ENCODE results near the gene JAK3. TPM values are rescaled to one million over a fixed set of nuclear protein-coding genes. Genes with fewer than 3 reads are reported as not detected.
A peak's percentile ranks its signal among the peaks of the same experiment; 100 is the strongest.

The JAK3 gene
- total and polyA plus RNA-seq, 2 of the 13 experiments (the other 11 are each of a cell fraction or from before 2014, with no cell fraction given): 3.4 to 18.6 TPM

DNA sequence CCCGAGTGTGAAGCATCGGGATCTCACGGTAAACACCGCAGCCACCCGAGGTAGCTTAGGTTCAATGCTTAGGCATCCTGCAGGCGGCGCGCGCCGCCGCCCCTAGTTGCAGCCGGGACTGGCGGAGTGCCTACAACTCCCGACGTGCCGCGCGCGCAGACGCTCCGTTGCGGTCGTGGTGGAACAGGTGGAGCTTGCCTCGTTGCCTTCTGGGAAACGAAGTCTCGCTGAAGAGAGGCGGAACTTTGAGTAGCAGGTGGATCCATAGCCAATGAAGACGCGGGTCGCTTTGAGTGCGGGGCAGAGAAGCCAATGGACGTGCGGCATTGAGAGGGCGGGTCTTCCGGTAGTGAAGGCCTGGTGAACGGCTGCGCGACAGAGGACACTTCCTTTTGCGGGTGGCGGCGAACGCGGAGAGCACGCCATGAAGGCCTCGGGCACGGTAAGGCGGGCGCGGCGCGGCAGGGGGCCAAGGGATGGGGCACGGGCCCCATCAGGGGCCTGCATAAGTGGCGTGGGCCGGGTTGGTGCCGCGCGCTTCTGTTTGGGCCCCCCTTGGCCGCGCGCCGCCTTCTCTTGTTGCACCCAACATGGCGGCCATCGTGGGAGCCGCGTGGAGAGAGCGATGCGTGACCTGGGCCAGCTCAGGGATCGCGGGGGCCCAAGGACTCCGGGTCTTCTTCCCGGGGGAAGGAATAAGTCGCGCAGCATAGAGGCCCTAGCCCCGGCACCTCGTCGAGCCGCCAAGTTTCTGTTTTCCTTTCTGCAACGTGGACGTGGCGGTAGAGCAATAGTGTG is 11.9 kb upstream of the JAK3 start, which contains the start of gene RPL18A (continued):
- TF ChIP-seq, protein P1, sequence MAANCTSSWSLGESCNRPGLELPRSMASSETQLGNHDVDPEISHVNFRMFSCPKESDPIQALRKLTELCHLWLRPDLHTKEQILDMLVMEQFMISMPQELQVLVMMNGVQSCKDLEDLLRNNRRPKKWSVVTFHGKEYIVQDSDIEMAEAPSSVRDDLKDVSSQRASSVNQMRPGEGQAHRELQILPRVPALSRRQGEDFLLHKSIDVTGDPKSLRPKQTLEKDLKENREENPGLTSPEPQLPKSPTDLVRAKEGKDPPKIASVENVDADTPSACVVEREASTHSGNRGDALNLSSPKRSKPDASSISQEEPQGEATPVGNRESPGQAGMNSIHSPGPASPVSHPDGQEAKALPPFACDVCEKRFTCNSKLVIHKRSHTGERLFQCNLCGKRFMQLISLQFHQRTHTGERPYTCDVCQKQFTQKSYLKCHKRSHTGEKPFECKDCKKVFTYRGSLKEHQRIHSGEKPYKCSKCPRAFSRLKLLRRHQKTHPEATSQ (CRISPR knock-in tag; IDR thresholded peaks at IDR 0.05; ENCODE audit: borderline replicate concordance): no peak; the same call in 1 of the 2 replicates
- TF ChIP-seq ZNF720 (CRISPR knock-in tag; IDR thresholded peaks at IDR 0.05) (no peak), PLRG1 (conservative IDR thresholded peaks at IDR 0.05) (no peak), SALL2 (CRISPR knock-in tag; IDR thresholded peaks at IDR 0.05) (0 out of 2 replicates have a peak, but pooled peaks have one; percentile 24), ZNF263 (CRISPR knock-in tag; IDR thresholded peaks at IDR 0.05) (no peak), KAT2B (IDR thresholded peaks at IDR 0.05; ENCODE audit: borderline replicate concordance, low read depth, low read length) (no peak), HDAC6 (IDR thresholded peaks at IDR 0.05; ENCODE audit: low read depth, low read length) (no peak), ZNF768 (CRISPR knock-in tag; IDR thresholded peaks at IDR 0.05) (peak; percentile 63; the same call in 1 of the 2 replicates)
- TF ChIP-seq, protein P2, sequence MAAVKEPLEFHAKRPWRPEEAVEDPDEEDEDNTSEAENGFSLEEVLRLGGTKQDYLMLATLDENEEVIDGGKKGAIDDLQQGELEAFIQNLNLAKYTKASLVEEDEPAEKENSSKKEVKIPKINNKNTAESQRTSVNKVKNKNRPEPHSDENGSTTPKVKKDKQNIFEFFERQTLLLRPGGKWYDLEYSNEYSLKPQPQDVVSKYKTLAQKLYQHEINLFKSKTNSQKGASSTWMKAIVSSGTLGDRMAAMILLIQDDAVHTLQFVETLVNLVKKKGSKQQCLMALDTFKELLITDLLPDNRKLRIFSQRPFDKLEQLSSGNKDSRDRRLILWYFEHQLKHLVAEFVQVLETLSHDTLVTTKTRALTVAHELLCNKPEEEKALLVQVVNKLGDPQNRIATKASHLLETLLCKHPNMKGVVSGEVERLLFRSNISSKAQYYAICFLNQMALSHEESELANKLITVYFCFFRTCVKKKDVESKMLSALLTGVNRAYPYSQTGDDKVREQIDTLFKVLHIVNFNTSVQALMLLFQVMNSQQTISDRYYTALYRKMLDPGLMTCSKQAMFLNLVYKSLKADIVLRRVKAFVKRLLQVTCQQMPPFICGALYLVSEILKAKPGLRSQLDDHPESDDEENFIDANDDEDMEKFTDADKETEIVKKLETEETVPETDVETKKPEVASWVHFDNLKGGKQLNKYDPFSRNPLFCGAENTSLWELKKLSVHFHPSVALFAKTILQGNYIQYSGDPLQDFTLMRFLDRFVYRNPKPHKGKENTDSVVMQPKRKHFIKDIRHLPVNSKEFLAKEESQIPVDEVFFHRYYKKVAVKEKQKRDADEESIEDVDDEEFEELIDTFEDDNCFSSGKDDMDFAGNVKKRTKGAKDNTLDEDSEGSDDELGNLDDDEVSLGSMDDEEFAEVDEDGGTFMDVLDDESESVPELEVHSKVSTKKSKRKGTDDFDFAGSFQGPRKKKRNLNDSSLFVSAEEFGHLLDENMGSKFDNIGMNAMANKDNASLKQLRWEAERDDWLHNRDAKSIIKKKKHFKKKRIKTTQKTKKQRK (IDR thresholded peaks at IDR 0.05; ENCODE audit: low read length): peak; percentile 76
- TF ChIP-seq, protein P3, sequence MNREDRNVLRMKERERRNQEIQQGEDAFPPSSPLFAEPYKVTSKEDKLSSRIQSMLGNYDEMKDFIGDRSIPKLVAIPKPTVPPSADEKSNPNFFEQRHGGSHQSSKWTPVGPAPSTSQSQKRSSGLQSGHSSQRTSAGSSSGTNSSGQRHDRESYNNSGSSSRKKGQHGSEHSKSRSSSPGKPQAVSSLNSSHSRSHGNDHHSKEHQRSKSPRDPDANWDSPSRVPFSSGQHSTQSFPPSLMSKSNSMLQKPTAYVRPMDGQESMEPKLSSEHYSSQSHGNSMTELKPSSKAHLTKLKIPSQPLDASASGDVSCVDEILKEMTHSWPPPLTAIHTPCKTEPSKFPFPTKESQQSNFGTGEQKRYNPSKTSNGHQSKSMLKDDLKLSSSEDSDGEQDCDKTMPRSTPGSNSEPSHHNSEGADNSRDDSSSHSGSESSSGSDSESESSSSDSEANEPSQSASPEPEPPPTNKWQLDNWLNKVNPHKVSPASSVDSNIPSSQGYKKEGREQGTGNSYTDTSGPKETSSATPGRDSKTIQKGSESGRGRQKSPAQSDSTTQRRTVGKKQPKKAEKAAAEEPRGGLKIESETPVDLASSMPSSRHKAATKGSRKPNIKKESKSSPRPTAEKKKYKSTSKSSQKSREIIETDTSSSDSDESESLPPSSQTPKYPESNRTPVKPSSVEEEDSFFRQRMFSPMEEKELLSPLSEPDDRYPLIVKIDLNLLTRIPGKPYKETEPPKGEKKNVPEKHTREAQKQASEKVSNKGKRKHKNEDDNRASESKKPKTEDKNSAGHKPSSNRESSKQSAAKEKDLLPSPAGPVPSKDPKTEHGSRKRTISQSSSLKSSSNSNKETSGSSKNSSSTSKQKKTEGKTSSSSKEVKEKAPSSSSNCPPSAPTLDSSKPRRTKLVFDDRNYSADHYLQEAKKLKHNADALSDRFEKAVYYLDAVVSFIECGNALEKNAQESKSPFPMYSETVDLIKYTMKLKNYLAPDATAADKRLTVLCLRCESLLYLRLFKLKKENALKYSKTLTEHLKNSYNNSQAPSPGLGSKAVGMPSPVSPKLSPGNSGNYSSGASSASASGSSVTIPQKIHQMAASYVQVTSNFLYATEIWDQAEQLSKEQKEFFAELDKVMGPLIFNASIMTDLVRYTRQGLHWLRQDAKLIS (CRISPR knock-in tag; IDR thresholded peaks at IDR 0.05): no peak; the same call in 1 of the 2 replicates
- TF ChIP-seq, protein P4, sequence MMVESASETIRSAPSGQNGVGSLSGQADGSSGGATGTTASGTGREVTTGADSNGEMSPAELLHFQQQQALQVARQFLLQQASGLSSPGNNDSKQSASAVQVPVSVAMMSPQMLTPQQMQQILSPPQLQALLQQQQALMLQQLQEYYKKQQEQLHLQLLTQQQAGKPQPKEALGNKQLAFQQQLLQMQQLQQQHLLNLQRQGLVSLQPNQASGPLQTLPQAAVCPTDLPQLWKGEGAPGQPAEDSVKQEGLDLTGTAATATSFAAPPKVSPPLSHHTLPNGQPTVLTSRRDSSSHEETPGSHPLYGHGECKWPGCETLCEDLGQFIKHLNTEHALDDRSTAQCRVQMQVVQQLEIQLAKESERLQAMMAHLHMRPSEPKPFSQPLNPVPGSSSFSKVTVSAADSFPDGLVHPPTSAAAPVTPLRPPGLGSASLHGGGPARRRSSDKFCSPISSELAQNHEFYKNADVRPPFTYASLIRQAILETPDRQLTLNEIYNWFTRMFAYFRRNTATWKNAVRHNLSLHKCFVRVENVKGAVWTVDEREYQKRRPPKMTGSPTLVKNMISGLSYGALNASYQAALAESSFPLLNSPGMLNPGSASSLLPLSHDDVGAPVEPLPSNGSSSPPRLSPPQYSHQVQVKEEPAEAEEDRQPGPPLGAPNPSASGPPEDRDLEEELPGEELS (CRISPR knock-in tag; IDR thresholded peaks at IDR 0.05): no peak
- TF ChIP-seq, protein P5, sequence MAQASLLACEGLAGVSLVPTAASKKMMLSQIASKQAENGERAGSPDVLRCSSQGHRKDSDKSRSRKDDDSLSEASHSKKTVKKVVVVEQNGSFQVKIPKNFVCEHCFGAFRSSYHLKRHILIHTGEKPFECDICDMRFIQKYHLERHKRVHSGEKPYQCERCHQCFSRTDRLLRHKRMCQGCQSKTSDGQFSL (CRISPR knock-in tag; IDR thresholded peaks at IDR 0.05): no peak
- TF ChIP-seq, protein P6, sequence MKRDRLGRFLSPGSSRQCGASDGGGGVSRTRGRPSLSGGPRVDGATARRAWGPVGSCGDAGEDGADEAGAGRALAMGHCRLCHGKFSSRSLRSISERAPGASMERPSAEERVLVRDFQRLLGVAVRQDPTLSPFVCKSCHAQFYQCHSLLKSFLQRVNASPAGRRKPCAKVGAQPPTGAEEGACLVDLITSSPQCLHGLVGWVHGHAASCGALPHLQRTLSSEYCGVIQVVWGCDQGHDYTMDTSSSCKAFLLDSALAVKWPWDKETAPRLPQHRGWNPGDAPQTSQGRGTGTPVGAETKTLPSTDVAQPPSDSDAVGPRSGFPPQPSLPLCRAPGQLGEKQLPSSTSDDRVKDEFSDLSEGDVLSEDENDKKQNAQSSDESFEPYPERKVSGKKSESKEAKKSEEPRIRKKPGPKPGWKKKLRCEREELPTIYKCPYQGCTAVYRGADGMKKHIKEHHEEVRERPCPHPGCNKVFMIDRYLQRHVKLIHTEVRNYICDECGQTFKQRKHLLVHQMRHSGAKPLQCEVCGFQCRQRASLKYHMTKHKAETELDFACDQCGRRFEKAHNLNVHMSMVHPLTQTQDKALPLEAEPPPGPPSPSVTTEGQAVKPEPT (CRISPR knock-in tag; IDR thresholded peaks at IDR 0.05; ENCODE audit: low read depth): no peak
- TF ChIP-seq, protein P7, sequence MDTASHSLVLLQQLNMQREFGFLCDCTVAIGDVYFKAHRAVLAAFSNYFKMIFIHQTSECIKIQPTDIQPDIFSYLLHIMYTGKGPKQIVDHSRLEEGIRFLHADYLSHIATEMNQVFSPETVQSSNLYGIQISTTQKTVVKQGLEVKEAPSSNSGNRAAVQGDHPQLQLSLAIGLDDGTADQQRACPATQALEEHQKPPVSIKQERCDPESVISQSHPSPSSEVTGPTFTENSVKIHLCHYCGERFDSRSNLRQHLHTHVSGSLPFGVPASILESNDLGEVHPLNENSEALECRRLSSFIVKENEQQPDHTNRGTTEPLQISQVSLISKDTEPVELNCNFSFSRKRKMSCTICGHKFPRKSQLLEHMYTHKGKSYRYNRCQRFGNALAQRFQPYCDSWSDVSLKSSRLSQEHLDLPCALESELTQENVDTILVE (CRISPR knock-in tag; IDR thresholded peaks at IDR 0.05): no peak
